ENCODE measurements around the gene INTS11. TPM values are rescaled to one million over a fixed set of nuclear protein-coding genes. Genes with fewer than 3 reads are reported as not detected.

The INTS11 gene
- polyA plus RNA-seq, 2 of the 4 experiments (the other 2 are of a cell fraction) = 41.9 to 62.9 TPM

- no CpG with 5 or more reads among the region's 52 CpGs for WGBS (ENCODE audit: missing lambda C conversion rate)
- peak overlapping the region; percentile 85 for H3K4me2 ChIP-seq
- POLR2A ChIA-PET = interaction anchor here (0.8 to 1.0 kb wide), 2 partner anchors 15 to 20 kb away, joined by 3 to 4 read pairs; partner anchors contain the start of gene AURKAIP1
Measured at GRCh38 chr1:1355416-1355815, 31.0 kb upstream of the INTS11 start.

More at GRCh38 chr1:1355416-1355815, 31.0 kb upstream of the INTS11 start:
- peak overlapping the region; percentile 33; the same call in 2 of the 3 replicates for H3K4me3 ChIP-seq
- H3K4me1 ChIP-seq = peaks cover 38% of the 10 kb centered on the region
- peak overlapping the region in 1 of 2 experiments; percentile 86; a peak in 3 of 6 replicates for H3K27ac ChIP-seq
- FAIRE-seq (no peak), ATAC-seq (peak; percentile 27 to 53; a peak in 4 of 6 replicates), DNase-seq (ENCODE audit: low read depth in 1 of 2, low spot score in 1 of 2) (peak in 1 of 2 experiments; percentile 54)
- no peaks in the 10 kb centered on the region for H3K9me3 ChIP-seq
- TF ChIP-seq MAX (IDR thresholded peaks at IDR 0.05) = peak; percentile 59; the same call in 1 of the 2 replicates
- TF ChIP-seq E2F6 (IDR thresholded peaks at IDR 0.05; ENCODE audit: borderline replicate concordance, low read depth) = peak; percentile 77; the same call in 1 of the 2 replicates
- 0 out of 2 replicates have a peak, but pooled peaks have one; percentile 18 for TF ChIP-seq PBX3 (IDR thresholded peaks at IDR 0.05)
- no peak for TF ChIP-seq BCL3 (IDR thresholded peaks at IDR 0.05)
- no peak for TF ChIP-seq ZNF302 (CRISPR knock-in tag; IDR thresholded peaks at IDR 0.05)
- no peak for TF ChIP-seq RARB (CRISPR knock-in tag; IDR thresholded peaks at IDR 0.05)
- TF ChIP-seq HDAC2 (IDR thresholded peaks at IDR 0.05) = no peak
- no peak for TF ChIP-seq REST (IDR thresholded peaks at IDR 0.05)
- TF ChIP-seq POLR2A (IDR thresholded peaks at IDR 0.05; ENCODE audit: low read length) = 0 out of 2 replicates have a peak, but pooled peaks have one; percentile 7
- CTCF ChIA-PET = interaction anchor here (0.7 to 1.0 kb wide), 2 partner anchors 16 to 149 kb away, joined by 3 read pairs; no protein-coding TSS in a partner anchor

Measured in A549 (cell line).